A549 (cell line): ENCODE measurements around the gene ADAR. TPM values are rescaled to one million over a fixed set of nuclear protein-coding genes. Genes with fewer than 3 reads are reported as not detected.
A peak's percentile ranks its signal among the peaks of the same experiment; 100 is the strongest.

Experiments
- ATAC-seq, 2 experiments: fragments of 200-7000 bp in 1 of 2; fragments of >200 bp in 1 of 2; cut with Nextera tagmentation in 1 of 2; cut with Tn5 transposase in 1 of 2; 3 replicates each; pipeline versions ENCODE4 v1.8.0 to v1.9.1; 2018 to 2020; ENCODE audit warnings: mild to moderate bottlenecking in 1 of 2, moderate library complexity in 1 of 2
- CTCF ChIA-PET: fragments of 300-600 bp; sonication (Branson Sonifier 250); formaldehyde crosslinking; extraction: SDS; loops from one replicate; lab custom pipeline; 2021; ENCODE audit warnings: antibody characterized with exemption, inconsistent platforms; lab: Yijun Ruan, JAX
- POLR2A ChIA-PET: fragments of 350-600 bp; formaldehyde crosslinking; extraction: SDS; loops from one replicate; lab custom pipeline; 2021; ENCODE audit warnings: antibody characterized with exemption, inconsistent platforms; lab: Yijun Ruan, JAX
- DNase-seq, 2 experiments: peaks; one replicate each; pipeline versions ENCODE4 v3.0.0 to v3.0.0-alpha.2; 2011 to 2016; ENCODE audit warnings: low read depth in 1 of 2, low spot score in 1 of 2
- FAIRE-seq: peaks from 2 replicates; lab custom pipeline; 2011; peaks lifted over from hg19 to GRCh38; lab: Jason Lieb, UNC
- H3K27ac ChIP-seq, 2 experiments: fragments of >200 bp; sonication (Bioruptor Twin); formaldehyde crosslinking; 3 replicates each; pipeline ENCODE4 v1.5.1; 2016 to 2017
- H3K4me1 ChIP-seq: fragments of >200 bp; sonication (Bioruptor Twin); formaldehyde crosslinking; 3 replicates; pipeline ENCODE4 v1.6.1; 2016
- H3K4me2 ChIP-seq: fragments of >200 bp; sonication (Bioruptor Twin); formaldehyde crosslinking; 3 replicates; pipeline ENCODE4 v1.6.1; 2016
- H3K4me3 ChIP-seq: fragments of >200 bp; sonication (Bioruptor Twin); formaldehyde crosslinking; 3 replicates; pipeline ENCODE4 v1.5.1; 2016
- H3K9me3 ChIP-seq: fragments of >200 bp; sonication (Bioruptor Twin); formaldehyde crosslinking; 3 replicates; pipeline ENCODE4 v1.6.1; 2016
- CTCF ChIP-seq: fragments of >200 bp; sonication (Bioruptor Twin); formaldehyde crosslinking; IDR thresholded peaks from 3 replicates; pipeline ENCODE4 v1.5.1; 2016
- E2F6 ChIP-seq: IDR thresholded peaks from 2 replicates; pipeline ENCODE4 v1.6.1; 2012; ENCODE audit warnings: low read depth, borderline replicate concordance
- EHF ChIP-seq: fragments of 250-450 bp; sonication (Bioruptor Pico); IDR thresholded peaks from 2 replicates; pipeline ENCODE4 v1.5.0; 2020; ENCODE audit warnings: mild to moderate bottlenecking
- FOXS1 ChIP-seq: fragments of 250-450 bp; sonication (Bioruptor Pico); IDR thresholded peaks from 2 replicates; pipeline ENCODE4 v1.5.0; 2020; ENCODE audit warnings: mild to moderate bottlenecking, moderate library complexity
- HOXA7 ChIP-seq: fragments of 250-450 bp; sonication (Bioruptor Pico); IDR thresholded peaks from 2 replicates; pipeline ENCODE4 v1.5.0; 2020; ENCODE audit warnings: mild to moderate bottlenecking, moderate library complexity
- MAFK ChIP-seq: fragments of 450-650 bp; IDR thresholded peaks from 2 replicates; pipeline ENCODE4 v1.6.1; 2014; ENCODE audit not compliant: partially characterized antibody
- POLR2A ChIP-seq: IDR thresholded peaks from 2 replicates; pipeline ENCODE4 v1.6.1; 2012; ENCODE audit warnings: mild to moderate bottlenecking, low read length
- POLR2AphosphoS2 ChIP-seq: conservative IDR thresholded peaks from 2 replicates; pipeline ENCODE4 v1.6.1; 2012; ENCODE audit warnings: low read length, improper control_type of control experiment, inconsistent platforms
- RAD21 ChIP-seq, 2 experiments: fragments of >200 bp in 1 of 2; sonication (Bioruptor Twin) in 1 of 2; formaldehyde crosslinking in 1 of 2; IDR thresholded peaks in 1 of 2; conservative IDR thresholded peaks in 1 of 2; 2 replicates in 1 of 2; 3 replicates in 1 of 2; pipeline ENCODE4 v1.6.1; 2012 to 2018; ENCODE audit warnings: inconsistent platforms in 1 of 2
- SMC3 ChIP-seq: fragments of >200 bp; sonication (Bioruptor Twin); formaldehyde crosslinking; IDR thresholded peaks from 3 replicates; pipeline ENCODE4 v1.6.1; 2018; ENCODE audit warnings: inconsistent platforms
- TFCP2L1 ChIP-seq: fragments of 250-450 bp; sonication (Bioruptor Pico); IDR thresholded peaks from 2 replicates; pipeline ENCODE4 v1.5.0; 2021; ENCODE audit warnings: mild to moderate bottlenecking
- WGBS: methylation state at CpG from one replicate; pipeline ENCODE4 v1.1.6; 2017; ENCODE audit errors: missing lambda C conversion rate; 5-methylcytosine and 5-hydroxymethylcytosine counted together
- polyA plus RNA-seq, 4 experiments: library from polyadenylated mRNA; depleted of rRNA in 3 of 4; stranded (reverse); fragments of >200 nt; fragmentation: RNase III in 1 of 4; extraction: RNeasy Plus Mini Kit Qiagen cat#74134 plus additional on column Dnase treatment in 1 of 4; gene quantifications; 2 replicates in 3 of 4; 3 replicates in 1 of 4; pipeline ENCODE4 v1.2.3, GENCODE V29; 2011 to 2017
- TF ChIP-seq, protein P1 (sequence below): fragments of >200 bp; sonication (Bioruptor Twin); formaldehyde crosslinking; IDR thresholded peaks from 2 replicates; pipeline ENCODE4 v1.6.1; 2016

Gene ADAR
- polyA plus RNA-seq, 2 of the 4 experiments (the other 2 are of a cell fraction) = 71.7 to 170 TPM

DNA sequence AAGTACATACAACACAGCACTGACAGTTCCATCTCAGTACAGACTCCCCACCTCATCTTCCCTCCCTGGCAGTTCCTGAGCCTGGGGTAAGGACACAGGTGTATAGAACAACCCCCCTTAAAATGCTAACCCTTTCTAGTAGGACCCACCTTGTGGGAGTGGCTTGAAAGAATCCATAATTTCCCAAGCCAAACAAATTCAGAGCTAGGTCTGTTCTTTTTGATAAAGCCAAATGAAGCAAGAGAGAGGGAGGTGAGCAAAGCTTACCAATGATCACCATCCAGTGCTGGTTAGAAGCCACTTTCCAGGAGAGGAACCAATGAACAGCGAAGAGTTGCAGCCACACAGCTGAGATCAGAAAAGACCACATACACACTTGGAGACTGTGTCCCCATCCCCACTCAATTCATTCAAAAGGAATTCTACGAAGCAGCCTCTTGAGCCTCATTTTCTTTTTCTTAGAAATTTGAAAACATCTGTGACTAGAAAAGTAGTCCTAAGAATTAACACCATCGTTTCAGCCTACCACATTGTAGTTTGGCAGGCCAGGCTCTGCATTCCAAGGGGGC lies 58.7 kb downstream of the ADAR start:
- ChIA-PET CTCF (interaction anchor here (5.7 to 7.1 kb wide), 2 partner anchors 14 to 68 kb away, joined by 78 to 79 read pairs; no protein-coding TSS in a partner anchor), POLR2A (no interaction called here)
- Histone ChIP-seq H3K4me2 (no peak overlapping the region), H3K4me1 (peaks cover 21% of the 10 kb centered on the region), H3K9me3 (no peaks in the 10 kb centered on the region), H3K27ac (no peak overlapping the region), H3K4me3 (no peak overlapping the region)
- ATAC-seq (no peak), DNase-seq (no peak), FAIRE-seq (no peak)
- TF ChIP-seq, protein P1, sequence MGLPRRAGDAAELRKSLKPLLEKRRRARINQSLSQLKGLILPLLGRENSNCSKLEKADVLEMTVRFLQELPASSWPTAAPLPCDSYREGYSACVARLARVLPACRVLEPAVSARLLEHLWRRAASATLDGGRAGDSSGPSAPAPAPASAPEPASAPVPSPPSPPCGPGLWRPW = no peak
- 75% methylated on average over 3 of the region's 3 CpGs for WGBS

DNA sequence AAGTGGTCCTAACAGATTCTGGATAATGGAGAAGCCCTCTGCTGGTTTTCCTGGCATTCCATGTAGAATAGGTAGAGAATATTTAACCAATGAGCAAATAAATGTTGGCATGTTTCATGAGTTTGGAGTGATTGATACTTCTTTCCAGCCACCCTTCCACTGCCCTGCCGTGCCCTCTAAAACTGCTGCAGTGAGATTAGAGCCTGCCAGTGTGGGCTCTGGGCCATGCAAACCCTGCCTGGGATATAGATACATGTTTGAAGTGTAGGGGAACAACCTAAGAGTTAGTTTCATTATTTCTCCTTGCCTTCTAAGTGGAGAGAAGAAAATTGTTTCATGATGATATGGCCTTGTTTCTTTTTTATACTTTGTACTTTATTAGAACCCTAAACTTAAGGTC lies 60.0 kb downstream of the ADAR start:
- Histone ChIP-seq H3K4me2 (peak overlapping the region; percentile 20; the same call in 1 of the 3 replicates), H3K4me1 (peaks cover 21% of the 10 kb centered on the region)
- no peak for TF ChIP-seq HOXA7
- no peak for TF ChIP-seq FOXS1
- no peak for TF ChIP-seq POLR2AphosphoS2
- TF ChIP-seq EHF (CRISPR knock-in tag) = no peak
- TF ChIP-seq, all 56 proteins: peak for 0
- no peaks in the 10 kb centered on the region for H3K9me3 ChIP-seq
- ChIA-PET CTCF (interaction anchor here (1.4 to 7.1 kb wide), 5 partner anchors 10 to 67 kb away, joined by 4 to 79 read pairs (median 10); partner anchors contain the start of gene UBE2Q1), POLR2A (no interaction called here)
- WGBS = 9% methylated on average over 1 of the region's 1 CpG
- DNase-seq (no peak), ATAC-seq (no peak; a peak in 1 of 6 replicates), FAIRE-seq (no peak)
- no peak overlapping the region for H3K27ac ChIP-seq
- H3K4me3 ChIP-seq = no peak overlapping the region

- Histone ChIP-seq H3K27ac (no peak overlapping the region), H3K9me3 (no peaks in the 10 kb centered on the region), H3K4me1 (peaks cover 21% of the 10 kb centered on the region), H3K4me2 (no peak overlapping the region), H3K4me3 (no peak overlapping the region)
- WGBS = 72% methylated on average over 11 of the region's 11 CpGs
- no peak for FAIRE-seq
- ChIA-PET POLR2A (interaction anchor here (1.2 kb wide), 1 partner anchor 67 kb away, joined by 3 read pairs; no protein-coding TSS in a partner anchor), CTCF (interaction anchor here (0.6 to 7.1 kb wide), 55 partner anchors 8 to 579 kb away, joined by 3 to 79 read pairs (median 4); partner anchors contain the start of genes ATP8B2, CHRNB2, CREB3L4 and UBE2Q1)
- ATAC-seq = no peak
- no peak for TF ChIP-seq TFCP2L1 (CRISPR knock-in tag)
- no peak for TF ChIP-seq E2F6
- no peak for TF ChIP-seq MAFK
- no peak for TF ChIP-seq POLR2A
- no peak for DNase-seq
These were observed 60.8 kb downstream of the ADAR start for GRCh38 chr1:154547105-154547732.

DNA sequence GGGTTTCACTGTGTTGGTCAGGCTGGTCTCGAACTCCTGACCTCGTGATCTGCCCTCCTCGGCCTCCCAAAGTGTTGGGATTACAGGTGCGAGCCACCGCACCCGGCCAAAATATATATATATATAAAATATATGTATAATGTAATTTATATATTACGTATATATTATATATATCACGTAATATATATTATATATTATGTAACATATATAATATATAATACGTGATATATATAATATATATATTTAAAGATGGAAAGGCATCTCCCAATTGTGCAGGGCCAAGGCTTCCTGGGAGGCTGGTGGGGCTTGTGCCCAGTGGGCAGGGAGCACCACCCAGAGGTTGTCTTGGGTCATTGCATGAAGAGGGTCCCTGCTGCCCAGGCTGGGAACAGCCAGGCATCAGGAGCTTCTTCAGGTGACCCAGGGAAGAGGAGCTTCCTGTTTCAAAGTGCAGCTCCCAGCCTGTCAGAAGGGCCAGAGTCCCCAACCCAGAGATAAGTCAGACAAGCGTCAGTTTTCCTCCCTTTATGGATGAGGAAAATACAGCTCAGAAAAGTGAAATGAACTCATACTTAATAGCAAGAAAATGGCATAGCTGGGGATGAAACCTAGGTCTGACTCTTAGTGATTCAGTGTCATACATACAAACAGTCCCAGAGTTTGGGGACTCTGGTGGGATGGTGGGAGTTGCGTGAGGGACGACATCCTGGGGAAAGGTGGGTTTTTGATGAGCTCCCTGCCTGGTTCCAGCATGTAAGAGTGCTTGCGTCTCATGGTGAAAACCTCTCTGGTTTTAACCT lies 61.5 kb downstream of the ADAR start:
- no peak overlapping the region for H3K4me2 ChIP-seq
- WGBS = 46% methylated on average over 13 of the region's 13 CpGs

More for the DNA sequence above, 61.5 kb downstream of the ADAR start:
- peak; percentile 81 to 90 for DNase-seq
- FAIRE-seq = no peak
- H3K4me3 ChIP-seq = no peak overlapping the region
- H3K27ac ChIP-seq = no peak overlapping the region
- POLR2A ChIA-PET = interaction anchor here (1.2 kb wide), 2 partner anchors 66 to 556 kb away, joined by 3 read pairs; no protein-coding TSS in a partner anchor
- peaks cover 21% of the 10 kb centered on the region for H3K4me1 ChIP-seq
- H3K9me3 ChIP-seq = no peaks in the 10 kb centered on the region
- TF ChIP-seq SMC3 (peak; percentile 72), RAD21 (conservative IDR thresholded peaks at IDR 0.05 in 1 of 2, IDR thresholded peaks at IDR 0.05 in 1 of 2) (peak; percentile 85 to 88), CTCF (peak; percentile 79), MAFK (no peak)
- CTCF ChIA-PET = interaction anchor here (0.6 to 7.1 kb wide), 60 partner anchors 9 to 578 kb away, joined by 3 to 79 read pairs (median 4); partner anchors contain the start of genes ATP8B2, CHRNB2, CREB3L4 and UBE2Q1
- peak; percentile 91 to 95 for ATAC-seq
